ENCODE results near the gene CDC73.
"Not testable (repeated sequence)": the region's sequence is repeated elsewhere in the genome, so short reads cannot be mapped to it uniquely, and the experiment has no call there.

Gene CDC73

DNA sequence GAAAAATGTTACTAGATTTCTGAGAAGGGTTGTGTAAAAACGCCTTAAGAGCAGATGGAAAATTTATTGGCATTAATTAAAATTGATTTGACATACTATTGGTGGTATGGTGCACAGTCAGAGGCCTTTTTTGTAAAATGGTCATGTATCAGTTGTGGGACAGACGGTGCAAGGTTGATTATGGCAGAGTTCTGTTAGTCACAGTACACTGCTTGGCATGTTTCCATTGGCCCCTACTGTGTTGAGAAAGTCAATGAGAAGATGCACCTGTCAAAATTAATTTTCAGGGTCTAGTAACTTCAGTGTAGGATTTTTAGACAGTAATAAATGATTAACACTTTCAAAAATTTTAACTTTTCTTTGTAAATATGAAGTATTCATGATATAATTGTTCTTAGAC lies 60.2 kb downstream of the CDC73 start:
- DNase-seq = peak; percentile 70

DNA sequence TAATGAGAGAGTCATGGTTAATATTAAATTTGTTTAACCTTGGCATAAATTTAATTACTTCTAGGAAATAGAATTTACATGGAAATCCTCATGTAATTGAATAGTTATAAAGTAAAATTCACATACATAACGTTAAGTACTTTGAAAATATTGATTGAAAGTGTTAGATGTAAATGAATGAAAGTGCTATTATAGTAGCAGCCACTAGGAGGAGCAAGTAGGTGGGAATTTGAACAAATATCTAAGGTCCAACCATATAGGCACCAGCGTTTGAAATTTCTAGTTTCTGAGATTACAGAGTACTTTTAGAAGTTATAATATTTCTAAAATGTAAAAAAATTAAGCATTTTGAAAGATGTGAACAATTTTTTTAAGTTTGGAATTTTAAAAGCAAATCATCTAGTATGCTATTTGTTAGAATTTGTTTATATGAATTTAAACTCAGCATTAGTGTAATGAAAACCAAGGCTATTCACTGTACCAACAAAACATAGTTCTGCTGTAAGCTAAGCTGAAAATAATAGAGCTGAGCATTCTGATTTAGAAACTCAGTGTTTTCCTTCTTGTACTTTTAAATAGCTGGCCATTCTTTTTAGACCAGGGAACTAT lies 61.3 kb downstream of the CDC73 start:
- DNase-seq = peak; percentile 83

DNA sequence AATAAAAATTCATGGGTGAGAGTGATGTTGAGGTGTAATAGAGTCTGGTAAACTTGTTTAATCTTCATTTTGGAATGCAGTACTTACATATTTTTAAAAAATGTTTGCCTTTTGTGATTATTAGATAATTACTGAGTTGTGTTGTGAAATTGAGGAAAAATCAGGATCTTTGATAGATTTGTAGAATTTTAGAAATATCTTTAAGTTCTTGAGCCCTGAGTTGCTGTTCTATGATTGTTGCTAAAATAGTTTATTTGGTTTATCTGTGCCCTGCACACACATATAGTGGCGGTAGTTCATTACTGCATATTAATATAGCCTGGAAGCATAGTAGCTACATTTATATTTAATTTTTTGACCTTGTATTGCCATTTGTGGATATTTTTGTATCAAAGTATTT lies 62.9 kb downstream of the CDC73 start:
- peak; percentile 35 for DNase-seq

DNA sequence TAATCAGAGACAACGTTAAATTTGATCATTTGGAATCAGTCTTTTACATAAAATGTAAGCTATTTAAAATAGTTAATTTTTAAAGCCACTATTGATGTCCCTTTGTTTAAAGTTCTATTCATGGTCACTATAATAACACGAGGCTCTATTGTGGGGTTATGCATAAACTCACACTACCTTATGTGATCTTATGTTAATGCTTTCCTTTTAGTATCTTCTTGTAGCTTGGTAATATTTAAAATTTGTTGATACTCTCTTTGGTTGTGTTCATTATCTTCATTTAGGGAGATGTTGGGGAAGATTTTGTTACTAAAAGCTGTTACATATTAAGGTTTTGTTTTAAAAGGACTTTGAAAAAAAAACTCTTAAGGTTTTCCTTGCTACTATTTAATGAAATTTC lies 63.4 kb downstream of the CDC73 start:
- peak; percentile 35 for DNase-seq

DNA sequence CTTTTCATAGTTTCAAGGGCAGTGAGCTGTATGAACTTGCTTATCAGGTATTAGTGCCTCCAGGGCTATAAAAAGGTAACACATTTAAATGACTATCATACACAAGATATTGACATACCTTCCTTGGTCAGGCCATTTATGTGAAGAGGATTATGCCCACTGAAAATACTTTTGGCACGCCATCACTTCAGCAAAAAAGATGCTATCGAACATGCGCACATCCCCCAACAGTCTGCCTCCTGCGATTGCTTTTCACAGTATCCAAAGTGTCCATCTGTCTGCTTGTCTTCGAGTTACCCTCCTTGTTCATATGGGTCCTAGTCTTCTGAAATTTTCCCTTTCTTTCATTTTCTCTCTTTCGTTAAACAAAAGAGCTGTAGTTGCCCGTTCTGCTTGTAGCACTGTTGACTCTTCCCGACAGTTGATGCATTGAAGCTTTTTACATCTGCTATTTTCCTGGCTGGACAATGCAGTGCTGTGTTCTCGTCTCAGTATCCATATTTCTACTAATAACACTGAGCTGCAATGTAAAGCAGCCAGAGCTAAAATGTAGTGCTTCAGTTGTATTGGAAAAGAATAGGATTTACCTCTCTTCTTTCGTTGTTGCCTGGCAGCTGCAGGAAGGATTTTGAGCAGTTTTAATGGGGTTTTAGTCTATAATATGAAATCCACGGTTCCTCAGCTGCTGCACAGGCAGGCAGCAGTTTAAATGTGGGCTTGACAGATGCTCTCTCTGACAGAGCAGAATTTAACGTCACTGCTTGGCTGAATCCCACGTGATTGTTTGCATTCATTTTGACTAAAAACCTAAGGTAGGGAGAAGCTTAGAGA lies 64.3 kb downstream of the CDC73 start, which contains the start of gene B3GALT2:
Gene B3GALT2, minus strand, starts transcription at position 713 of the 831 bp plus-strand sequence. CDS start 5,051 bp downstream, outside the sequence.
- DNase-seq = peak; percentile 93

DNA sequence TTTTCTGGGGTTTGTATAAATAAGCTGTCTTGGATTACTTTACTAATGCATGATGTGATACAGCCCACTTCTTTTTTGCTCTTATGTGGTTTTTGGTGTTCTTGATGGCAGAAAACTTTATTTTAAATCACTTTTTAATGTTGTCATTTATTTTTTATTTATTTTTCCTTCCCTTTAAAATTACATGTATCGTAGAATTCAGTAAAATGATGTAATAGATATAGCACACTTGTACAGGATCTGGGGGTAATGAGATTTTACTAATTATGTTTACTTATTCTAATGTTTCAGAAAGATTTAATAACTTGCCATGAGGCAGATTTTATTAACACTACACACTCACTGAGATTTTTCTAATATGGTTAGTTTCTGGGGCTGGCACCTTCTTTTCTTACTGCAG lies 65.3 kb downstream of the CDC73 start:
- no peak for DNase-seq

DNA sequence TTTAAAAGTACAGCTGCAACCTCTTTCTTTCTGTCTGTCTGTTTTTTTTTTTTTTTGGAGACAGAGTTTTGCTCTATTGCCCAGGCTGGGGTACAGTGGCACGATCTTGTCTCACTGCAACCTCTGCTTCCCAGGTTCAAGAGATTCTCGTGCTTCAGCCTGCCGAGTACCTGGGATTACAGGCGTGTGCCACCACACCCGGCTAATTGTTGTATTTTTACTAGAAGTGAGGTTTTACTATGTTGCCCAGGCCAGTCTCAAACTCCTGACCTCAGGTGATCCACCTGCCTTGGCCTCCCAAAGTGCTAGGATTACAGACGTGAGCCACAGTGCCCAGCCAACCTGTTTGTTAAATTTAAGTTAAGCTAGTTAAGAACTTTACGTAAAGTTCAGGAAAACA lies 67.1 kb downstream of the CDC73 start:
- not testable (repeated sequence) for DNase-seq

DNA sequence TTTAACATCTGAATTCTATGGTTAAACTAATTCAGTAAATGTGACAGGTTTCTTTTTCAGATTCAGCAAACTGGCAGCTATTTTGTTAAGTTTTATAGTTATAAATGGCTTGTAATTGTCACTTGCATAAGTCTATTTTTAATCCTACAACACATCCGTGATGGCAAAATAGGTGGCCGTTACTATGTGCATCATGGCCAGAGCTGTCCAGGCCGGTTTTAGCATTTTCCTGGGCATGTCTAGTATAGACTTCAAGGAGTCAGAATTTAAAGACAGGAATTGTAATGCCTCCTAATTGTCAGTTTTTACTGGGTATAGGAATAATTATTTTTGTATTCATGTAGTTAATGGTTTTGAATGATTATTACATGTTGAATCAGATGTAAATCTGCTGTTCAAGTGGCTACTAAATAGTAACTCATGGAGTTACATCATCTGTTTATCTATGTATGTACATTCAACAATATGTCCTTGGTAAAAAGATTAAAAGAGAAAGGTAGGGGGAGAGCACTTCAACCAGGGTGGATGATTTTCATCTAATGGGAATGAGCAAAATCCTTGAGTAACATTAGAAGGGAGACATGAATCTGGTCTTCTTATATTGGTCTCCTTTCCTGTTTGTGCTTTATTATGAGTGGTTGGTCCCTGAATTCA lies 67.7 kb downstream of the CDC73 start:
- no peak for DNase-seq

DNA sequence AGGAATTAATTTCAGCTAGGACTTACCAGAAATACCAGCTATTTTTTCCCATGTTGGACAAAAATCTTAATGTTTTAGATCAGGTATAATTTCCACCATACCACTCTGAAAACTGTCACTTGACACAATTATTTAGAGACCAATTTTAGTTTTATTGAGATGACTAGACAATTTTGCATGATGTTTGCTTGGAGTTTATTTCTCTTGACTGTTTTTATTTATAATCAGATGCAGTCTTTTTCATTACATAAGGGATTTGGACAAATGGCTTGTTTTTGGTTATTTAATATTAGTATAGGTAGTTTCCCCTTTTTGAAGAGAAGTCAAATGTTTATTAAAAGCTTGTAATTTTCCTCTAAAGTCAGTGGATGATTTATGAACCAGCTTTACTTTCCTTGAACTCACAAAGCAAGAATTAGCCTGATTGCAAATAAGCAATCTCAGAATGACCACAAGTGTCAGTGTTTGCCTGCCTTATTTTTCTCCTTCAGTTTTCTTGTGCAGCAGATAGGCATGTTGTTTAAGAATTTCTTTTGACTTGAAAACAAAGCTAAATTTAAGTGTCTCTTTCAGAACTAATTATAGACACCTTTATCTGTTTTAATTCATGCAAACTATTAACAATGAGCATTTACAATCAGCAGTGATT lies 68.4 kb downstream of the CDC73 start:
- no peak for DNase-seq

DNA sequence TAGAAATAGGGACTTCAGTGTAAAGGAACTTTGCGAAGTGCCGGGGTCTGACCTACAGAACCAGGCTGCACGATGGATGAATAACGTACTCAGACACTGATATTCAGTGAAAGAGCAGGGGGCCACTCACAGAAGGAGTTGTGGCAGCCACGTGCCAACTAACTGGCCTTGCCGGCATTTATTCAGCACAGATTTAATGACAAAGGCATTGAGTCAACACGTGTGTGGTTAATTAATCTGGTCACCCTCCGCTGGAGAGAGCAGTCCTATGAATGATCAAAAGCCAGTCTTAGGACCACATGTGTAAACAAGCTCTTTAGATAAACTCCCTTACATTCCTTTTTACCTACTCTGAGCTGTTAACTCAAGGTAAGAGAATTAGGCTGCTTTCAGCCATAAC lies 70.8 kb downstream of the CDC73 start:
- no peak for DNase-seq

DNA sequence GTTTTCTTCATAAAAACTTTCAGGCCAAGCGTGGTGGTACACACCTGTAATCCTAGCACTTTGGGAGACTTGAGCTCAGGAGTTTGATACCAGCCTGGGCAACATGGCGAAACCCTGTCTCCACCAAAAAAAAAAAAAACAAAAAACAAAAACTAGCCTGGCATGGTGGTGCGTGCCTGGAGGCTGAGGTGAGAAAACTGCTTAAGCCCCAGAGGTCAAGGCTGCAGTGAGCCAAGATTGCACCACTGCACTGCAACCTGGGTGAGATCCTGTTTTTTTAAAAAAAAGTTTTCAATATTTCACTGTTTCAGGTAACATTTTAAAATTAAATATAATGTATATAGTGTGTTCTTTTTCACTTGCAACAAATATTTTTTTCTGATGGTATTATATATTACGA lies 78.1 kb downstream of the CDC73 start:
- DNase-seq = no peak

DNA sequence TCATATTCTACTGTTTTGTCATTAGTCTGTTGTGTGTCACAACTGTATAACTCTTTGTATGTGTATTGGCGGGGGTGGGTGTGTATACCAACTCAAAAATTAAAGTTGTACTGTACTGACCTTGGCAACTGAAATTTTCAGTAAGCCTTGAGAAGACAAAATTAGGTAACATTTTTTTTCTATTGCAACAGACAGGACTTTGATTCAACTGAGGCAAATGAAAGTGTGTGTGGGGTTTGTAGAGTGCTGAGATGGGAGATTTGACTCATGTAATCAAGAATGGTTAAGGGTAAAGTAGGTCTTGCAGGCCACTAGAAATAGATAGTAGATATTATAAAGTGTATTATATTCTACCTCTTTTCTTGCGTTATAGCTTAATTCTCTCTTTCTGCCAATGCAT lies 79.2 kb downstream of the CDC73 start:
- no peak for DNase-seq

DNA sequence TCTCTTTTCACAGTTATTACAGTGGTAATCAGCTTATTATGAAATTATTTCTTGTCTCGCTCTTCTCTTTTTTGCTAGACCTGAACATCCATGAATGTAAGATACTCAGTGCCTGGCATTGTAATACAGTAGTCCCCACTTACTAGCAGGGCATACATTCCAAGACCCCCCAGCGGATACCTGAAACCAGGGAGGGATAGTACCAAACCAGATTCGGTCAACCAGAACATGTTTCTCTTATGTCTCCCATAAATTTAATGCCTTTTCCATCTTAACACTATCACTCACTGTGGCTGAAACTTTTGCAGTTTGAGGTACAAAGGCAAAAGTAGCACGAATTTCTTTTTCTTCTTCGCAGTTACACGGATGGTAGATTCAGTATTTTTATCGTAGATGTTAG lies 89.2 kb downstream of the CDC73 start:
- no peak for DNase-seq

DNA sequence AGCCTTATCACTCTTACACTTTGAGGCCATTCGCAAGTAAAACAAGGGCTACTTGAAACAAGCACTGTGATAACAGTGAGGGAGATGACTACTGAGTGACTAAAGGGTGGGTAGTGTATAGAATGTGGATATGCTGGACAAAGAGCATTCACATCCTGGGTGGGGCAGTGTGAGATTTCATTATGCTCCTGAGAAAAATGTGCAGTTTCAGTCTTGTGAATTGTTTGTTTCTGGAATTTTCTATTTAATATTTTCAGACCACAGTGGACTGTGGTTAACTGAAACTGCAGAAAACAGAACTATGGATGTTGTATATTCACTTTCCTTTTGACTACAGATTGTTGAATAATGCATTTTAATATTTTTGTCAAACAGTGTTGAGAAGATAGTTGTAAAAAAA lies 89.7 kb downstream of the CDC73 start:
- no peak for DNase-seq

DNA sequence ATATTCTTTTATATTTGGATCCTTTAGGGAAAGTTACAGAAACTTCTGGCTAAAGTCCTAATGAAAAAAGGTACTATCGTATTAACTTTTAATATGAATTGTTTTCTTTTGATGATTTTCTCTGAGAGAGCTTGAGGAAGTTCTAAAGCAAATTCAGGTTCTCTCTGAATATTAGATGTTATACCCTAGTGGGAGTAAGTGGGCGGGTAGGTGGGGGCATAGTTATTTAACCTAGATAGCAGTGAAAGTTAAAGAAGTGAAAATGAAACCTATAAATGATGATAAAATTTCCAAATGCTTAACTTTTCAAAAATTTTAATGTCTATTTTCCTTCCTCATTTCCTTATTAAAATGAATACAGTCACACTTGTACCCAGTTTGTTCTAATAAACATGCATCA lies 90.8 kb downstream of the CDC73 start:
- no peak for DNase-seq

DNA sequence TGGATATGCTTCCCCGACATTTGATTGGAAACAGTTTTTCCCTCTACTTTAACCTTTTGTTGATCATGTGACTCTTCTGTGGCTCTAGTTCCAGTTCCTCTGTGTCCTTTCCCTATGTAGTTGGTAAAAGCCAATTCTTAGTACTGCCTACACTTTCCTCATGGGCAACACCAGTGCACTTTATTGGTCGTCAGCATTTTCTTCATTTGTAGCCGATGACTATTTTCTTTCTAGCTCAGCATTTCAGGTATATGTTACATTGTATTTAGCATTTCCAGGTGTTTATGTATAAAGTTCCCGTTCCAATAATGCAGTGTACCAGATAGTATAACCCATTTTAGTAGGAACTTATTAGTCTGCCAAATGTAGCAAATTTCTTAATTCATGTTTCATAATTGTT lies 92.2 kb downstream of the CDC73 start:
- no peak for DNase-seq

DNA sequence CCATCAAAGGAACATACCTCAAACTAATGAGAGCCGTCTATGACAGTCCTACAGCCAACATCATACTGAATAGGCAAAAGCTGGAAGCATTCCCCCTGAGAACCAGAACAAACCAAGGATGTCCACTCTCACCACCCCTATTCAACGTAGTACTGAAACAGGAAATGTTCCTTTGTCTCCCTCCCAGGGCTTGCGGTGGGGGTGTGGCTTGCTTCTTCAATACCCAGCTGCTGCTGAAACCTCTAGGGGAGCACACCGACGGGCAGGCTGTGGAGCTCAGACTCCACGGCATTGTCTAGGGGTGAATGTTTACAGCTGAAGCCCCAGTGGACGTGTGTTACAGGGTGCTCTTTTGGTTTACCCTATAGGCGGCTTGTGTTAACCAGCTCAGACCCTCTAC lies 95.1 kb downstream of the CDC73 start:
- DNase-seq = no peak

DNA sequence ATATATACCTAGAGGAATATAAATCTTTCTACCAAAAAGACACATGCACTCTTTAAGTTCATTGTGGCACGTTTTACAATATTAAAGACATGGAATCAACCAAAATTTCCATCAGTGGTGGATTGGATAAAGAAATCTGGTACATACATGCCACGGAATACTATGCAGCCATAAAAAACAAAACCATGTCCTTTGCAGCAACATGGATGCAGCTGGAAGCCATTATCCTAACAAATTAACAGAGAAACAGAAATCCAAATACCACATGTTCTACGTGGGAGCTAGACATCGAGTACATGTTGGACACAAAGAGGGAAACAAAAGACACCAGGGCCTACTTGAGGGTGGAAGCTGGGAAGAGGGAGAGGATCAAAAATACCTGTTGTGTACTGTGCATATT lies 97.6 kb downstream of the CDC73 start:
- DNase-seq = no peak

DNA sequence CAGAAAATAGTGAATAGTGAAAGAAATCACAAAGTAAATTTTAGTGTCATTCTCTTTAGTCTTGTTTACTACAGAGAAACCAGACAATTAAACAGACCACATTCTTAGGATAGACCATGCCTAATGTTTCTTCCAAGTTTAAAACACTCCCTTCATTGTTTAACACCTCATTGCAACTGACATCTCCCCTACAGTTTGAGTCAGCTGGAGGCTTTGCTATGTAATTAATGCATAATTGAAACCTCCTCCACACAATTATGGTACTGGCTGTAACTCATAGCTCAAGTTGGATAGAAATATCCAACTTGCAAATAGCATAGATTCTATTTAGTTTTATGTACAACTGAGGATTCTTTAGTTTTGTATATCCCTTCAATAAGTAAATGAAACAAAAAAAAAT lies 99.8 kb downstream of the CDC73 start:
- DNase-seq = no peak

DNA sequence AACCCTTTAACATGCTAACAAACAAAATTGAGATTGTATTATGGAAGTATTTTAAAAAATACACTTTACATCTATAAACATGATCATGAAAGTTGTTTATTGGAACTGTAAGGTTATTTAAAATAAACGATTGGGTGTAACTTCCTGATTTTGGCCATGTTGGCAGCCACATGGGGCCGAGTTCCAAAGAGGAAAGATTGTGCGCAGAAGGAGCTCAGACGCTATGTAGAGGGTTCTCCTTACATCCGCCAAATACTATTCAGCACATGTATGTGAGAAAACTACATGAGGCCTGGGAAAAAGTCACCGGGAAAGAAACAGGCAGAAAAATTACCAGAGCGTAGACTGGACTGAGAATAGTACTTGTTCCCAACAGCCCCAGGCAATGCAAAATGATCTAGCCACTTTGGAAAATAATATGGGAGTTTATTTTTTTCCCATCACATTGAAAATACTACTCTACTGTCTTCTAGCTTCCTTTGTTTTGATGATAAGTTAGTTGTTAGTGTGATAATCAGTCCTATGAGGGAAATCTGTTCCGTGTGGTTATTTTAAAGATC lies 100.3 kb downstream of the CDC73 start:
- no peak for DNase-seq

DNA sequence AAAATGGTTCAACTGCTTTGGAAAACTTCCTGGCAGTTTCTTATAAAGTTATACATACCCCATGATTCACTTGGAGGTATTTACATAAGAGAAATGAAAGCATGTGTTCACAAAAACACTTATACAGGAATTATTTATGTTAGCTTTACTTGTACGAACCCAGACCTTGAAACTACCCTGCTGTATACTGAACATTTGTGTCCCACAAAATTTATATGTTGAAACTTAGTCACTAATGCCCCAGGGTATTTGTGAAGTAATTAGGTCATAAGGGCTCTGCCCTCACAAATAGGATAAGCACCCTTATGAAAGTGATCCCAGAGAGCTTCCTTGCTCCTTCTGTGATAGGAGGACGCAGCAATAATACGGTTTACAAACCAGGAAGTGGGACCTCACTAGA lies 107.3 kb downstream of the CDC73 start:
- DNase-seq = no peak

DNA sequence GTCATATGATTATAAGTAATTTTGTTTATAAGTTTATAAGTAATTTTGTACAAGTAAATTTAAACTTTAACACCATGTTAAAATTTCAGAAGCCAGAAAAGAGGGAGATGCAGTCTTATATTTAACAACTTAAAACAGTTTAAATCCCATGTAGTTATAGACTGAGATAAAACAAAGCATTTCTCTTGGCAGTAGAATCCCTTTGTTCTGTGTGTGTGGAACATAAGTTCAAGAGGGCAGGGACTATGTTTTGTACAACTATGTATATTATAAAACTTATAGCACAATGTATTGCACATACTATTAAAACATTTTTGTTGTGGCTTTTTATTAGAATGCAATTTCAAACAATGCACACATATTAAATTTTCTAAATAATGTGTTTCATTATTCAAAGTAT lies 109.3 kb downstream of the CDC73 start:
- DNase-seq = not testable (repeated sequence)

DNA sequence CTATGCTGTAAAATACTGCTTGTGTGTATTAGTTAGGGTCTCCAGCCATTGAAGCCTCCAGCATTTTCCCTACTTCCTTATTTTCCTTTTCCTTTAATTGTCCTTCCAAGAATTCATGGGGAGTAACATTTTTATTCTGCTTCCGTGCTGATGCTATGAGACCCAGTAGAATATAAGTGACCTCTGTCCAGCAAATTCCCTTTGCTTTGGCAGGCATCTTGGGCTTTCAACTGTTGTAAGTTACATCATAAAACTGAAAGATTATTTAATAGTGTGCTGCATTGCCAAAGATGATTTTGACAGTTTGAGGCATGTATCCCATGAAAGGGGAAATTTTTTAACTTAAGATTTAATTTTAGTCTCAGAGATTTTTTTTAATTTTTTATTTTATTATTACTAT lies 112.7 kb downstream of the CDC73 start:
- DNase-seq = no peak

All from NCI-H1694 treated with DMSO at 0.1 percent for 48 hours (cell line).